HFFc6 (cell line): ENCODE data around the gene DOCK4. TPM values are rescaled to one million over a fixed set of nuclear protein-coding genes. Genes with fewer than 3 reads are reported as not detected.

Experiments
- DNase-seq: peaks from one replicate; pipeline ENCODE4 v3.0.0-alpha.2; 2018
- H3K27ac Mint-ChIP-seq: 2 replicates; pipeline ENCODE4 v1.8.0; 2020; ENCODE audit warnings: mild to moderate bottlenecking, mixed read lengths
- H3K27me3 Mint-ChIP-seq: 2 replicates; pipeline ENCODE4 v1.8.0; 2021; ENCODE audit warnings: mild to moderate bottlenecking, moderate library complexity, mixed read lengths; ENCODE audit not compliant: insufficient read depth
- H3K36me3 Mint-ChIP-seq: 2 replicates; pipeline ENCODE4 v1.8.0; 2021; ENCODE audit warnings: low read depth, mixed read lengths
- H3K4me1 Mint-ChIP-seq: 2 replicates; pipeline ENCODE4 v1.8.0; 2020; ENCODE audit warnings: low read depth, mixed read lengths
- H3K4me3 Mint-ChIP-seq: 2 replicates; pipeline ENCODE4 v1.8.0; 2020; ENCODE audit warnings: mild to moderate bottlenecking, moderate library complexity, mixed read lengths
- H3K9me3 Mint-ChIP-seq: 2 replicates; pipeline ENCODE4 v1.8.0; 2020; ENCODE audit warnings: mild to moderate bottlenecking, mixed read lengths
- CTCF ChIP-seq: fragments of 200-600 bp; sonication (generic); IDR thresholded peaks from 2 replicates; pipeline ENCODE4 v1.5.0; 2021; ENCODE audit warnings: antibody characterized with exemption, mild to moderate bottlenecking
- total RNA-seq, 6 experiments: library from RNA; stranded (reverse); fragmentation: NEBNext Ultra II Directional; extraction: Animal tissue kit (Norgen Biotek cat#: 25700); gene quantifications; 2 replicates in 1 of 6; 3 replicates in 5 of 6; pipeline ENCODE4 v1.2.3, GENCODE V29; 2021

Gene DOCK4
- total RNA-seq, 6 experiments from 2014 or later: 2.2 to 3.9 (median 3.3) TPM

GRCh38 chr7:112001091-112001826, 204.9 kb downstream of the DOCK4 start:
- peak; percentile 66 for DNase-seq
- peak overlapping the region; percentile 31 for H3K27ac Mint-ChIP-seq

GRCh38 chr7:111998326-111998725, 207.9 kb downstream of the DOCK4 start:
- H3K9me3 Mint-ChIP-seq: no peaks in the 10 kb centered on the region
- no peaks in the 10 kb centered on the region for H3K27me3 Mint-ChIP-seq
- no peak for TF ChIP-seq CTCF
- peak overlapping the region; percentile 49; the same call in 1 of the 2 replicates for H3K4me3 Mint-ChIP-seq
- H3K27ac Mint-ChIP-seq: peak overlapping the region; percentile 6; the same call in 1 of the 2 replicates
- H3K36me3 Mint-ChIP-seq: no peaks in the 10 kb centered on the region
- peaks cover 10% of the 10 kb centered on the region for H3K4me1 Mint-ChIP-seq
- no peak for DNase-seq

More at GRCh38 chr7:112001091-112001826, 204.9 kb downstream of the DOCK4 start:
- no peaks in the 10 kb centered on the region; the same call in 1 of the 2 replicates for H3K27me3 Mint-ChIP-seq
- TF ChIP-seq CTCF: no peak
- peaks cover 10% of the 10 kb centered on the region for H3K4me1 Mint-ChIP-seq
- H3K9me3 Mint-ChIP-seq: no peaks in the 10 kb centered on the region
- peak overlapping the region; percentile 35 for H3K4me3 Mint-ChIP-seq
- no peaks in the 10 kb centered on the region for H3K36me3 Mint-ChIP-seq

GRCh38 chr7:111997546-111997945, 208.7 kb downstream of the DOCK4 start:
- Mint-ChIP-seq H3K36me3 (no peaks in the 10 kb centered on the region), H3K4me3 (no peak overlapping the region), H3K27me3 (no peaks in the 10 kb centered on the region), H3K9me3 (no peaks in the 10 kb centered on the region), H3K4me1 (peaks cover 15% of the 10 kb centered on the region), H3K27ac (no peak overlapping the region)
- DNase-seq: no peak
- no peak for TF ChIP-seq CTCF

- Mint-ChIP-seq H3K4me1 (peaks cover 15% of the 10 kb centered on the region), H3K9me3 (no peaks in the 10 kb centered on the region), H3K36me3 (no peaks in the 10 kb centered on the region), H3K27ac (no peak overlapping the region), H3K4me3 (peak overlapping the region; percentile 33; the same call in 1 of the 2 replicates), H3K27me3 (no peaks in the 10 kb centered on the region; the same call in 1 of the 2 replicates)
- TF ChIP-seq CTCF: no peak
- no peak for DNase-seq
These were observed 213.6 kb downstream of the DOCK4 start for GRCh38 chr7:111992601-111993000.

GRCh38 chr7:111990643-111991042, 215.6 kb downstream of the DOCK4 start:
- Mint-ChIP-seq H3K4me1 (peaks cover 31% of the 10 kb centered on the region), H3K36me3 (no peaks in the 10 kb centered on the region), H3K4me3 (no peak overlapping the region), H3K27ac (no peak overlapping the region), H3K9me3 (no peaks in the 10 kb centered on the region), H3K27me3 (no peaks in the 10 kb centered on the region; the same call in 1 of the 2 replicates)
- no peak for DNase-seq
- TF ChIP-seq CTCF: no peak
